ENCODE data around the gene EFEMP2.

DNA sequence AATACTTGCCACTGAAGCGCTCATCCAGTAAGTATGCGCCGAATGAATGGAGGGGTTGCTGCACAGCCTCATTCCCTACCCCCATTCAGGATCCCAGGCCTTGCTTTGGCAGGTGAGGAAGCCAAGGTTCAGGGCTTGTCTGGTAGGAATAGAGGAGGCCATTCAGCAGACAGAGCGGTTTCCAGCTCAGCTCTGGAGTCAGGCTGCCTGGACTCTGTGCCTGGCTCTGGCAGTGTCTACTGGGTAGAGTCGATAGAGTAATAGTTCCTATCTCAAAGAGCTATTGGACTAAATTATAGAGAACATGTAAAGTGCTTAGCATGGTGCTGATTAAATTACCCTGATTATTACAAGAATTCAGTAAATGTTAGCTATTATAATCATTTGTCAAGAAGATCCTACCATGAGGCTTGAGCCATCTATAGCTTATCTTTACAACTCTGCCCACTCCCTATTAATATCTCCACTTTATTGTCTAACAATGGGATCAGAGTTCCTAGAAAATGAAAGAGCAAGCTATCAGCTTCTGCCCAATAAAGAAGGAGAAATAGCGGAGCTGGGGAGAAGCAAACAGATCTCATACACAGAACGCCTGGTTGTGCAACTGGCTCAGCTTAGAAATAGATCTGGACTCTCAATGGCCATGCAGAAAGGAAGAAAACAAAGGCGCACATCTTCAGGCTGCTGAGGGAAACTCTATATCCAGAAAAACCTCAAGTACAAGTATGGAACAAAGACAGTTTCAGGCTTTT lies 45.4 kb downstream of the EFEMP2 start:
- TF ChIP-seq POLR2A (IDR thresholded peaks at IDR 0.05; ENCODE audit: extremely low read depth, insufficient read length), result no peak
- TF ChIP-seq, protein P1, sequence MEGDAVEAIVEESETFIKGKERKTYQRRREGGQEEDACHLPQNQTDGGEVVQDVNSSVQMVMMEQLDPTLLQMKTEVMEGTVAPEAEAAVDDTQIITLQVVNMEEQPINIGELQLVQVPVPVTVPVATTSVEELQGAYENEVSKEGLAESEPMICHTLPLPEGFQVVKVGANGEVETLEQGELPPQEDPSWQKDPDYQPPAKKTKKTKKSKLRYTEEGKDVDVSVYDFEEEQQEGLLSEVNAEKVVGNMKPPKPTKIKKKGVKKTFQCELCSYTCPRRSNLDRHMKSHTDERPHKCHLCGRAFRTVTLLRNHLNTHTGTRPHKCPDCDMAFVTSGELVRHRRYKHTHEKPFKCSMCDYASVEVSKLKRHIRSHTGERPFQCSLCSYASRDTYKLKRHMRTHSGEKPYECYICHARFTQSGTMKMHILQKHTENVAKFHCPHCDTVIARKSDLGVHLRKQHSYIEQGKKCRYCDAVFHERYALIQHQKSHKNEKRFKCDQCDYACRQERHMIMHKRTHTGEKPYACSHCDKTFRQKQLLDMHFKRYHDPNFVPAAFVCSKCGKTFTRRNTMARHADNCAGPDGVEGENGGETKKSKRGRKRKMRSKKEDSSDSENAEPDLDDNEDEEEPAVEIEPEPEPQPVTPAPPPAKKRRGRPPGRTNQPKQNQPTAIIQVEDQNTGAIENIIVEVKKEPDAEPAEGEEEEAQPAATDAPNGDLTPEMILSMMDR (IDR thresholded peaks at IDR 0.05; ENCODE audit: low read depth, low read length), result no peak

All from NB4 (cell line).